CD4-positive, alpha-beta T cell treated with Interleukin-15 for 4 hours (primary cell): Measurements from ENCODE around the gene RIT1.

Experiments
- DNase-seq: peaks from one replicate; pipeline ENCODE4 v3.0.0-alpha.2; 2020; ENCODE audit warnings: low spot score

RIT1 gene

GRCh38 chr1:155856975-155857930 is 53.9 kb downstream of the RIT1 start, which contains the start of gene GON4L:
Gene GON4L (minus strand): TSS chr1:155857214. CDS start chr1:155853780, 3,434 bp downstream.
- peak; percentile 91 for DNase-seq

DNA sequence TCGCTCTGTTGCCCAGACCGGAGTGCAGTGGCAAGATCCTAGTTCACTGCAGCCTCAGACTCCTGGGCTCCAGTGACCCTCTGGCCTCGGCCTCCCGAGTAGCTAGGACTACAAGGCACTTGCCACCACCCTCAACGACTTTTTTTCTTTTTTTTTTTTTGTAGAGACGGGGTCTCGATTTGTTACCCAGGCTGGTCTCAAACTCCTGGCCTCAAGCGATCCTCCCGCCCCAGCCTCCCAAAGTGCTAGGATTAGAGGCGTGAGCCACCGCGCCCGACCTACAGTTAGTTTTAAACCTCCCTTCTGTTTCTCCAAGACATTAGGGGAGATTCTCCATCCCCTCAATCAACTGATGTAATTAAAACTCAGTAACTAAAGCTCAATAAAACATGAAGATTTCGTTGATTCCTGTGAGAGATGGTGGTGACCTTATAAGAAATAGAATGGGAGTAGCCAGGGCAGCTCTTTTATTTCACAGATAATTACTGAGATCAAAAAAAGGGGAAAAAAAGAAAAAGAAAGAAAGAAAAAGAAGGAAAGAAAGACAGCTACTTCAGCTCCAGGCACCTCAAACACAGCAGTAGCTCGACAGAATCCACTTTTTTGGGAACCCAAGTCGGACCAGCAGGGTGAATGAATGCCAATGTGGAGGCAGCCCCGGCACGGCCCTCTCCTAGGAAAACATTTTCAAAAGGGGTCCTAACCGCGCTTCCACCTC is 54.7 kb downstream of the RIT1 start:
- no peak for DNase-seq

DNA sequence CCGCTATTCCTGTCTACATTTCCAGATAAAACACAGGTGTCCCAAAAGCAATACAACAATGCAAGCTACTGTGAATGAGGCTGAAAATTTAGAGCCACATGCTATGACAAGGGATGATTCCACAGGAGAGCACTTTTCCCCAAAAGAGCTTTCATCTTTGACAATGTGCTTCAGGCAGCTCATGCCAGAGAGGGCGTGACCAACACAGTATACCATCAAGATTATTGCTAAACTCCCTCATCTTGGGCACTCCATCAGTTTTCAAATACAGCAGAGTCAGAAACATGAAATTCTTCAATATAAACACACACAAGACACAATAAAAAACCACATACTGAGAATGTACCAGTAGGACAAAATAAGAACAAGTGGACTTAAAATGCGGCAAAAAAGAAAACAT is 60.8 kb downstream of the RIT1 start:
- no peak for DNase-seq

DNA sequence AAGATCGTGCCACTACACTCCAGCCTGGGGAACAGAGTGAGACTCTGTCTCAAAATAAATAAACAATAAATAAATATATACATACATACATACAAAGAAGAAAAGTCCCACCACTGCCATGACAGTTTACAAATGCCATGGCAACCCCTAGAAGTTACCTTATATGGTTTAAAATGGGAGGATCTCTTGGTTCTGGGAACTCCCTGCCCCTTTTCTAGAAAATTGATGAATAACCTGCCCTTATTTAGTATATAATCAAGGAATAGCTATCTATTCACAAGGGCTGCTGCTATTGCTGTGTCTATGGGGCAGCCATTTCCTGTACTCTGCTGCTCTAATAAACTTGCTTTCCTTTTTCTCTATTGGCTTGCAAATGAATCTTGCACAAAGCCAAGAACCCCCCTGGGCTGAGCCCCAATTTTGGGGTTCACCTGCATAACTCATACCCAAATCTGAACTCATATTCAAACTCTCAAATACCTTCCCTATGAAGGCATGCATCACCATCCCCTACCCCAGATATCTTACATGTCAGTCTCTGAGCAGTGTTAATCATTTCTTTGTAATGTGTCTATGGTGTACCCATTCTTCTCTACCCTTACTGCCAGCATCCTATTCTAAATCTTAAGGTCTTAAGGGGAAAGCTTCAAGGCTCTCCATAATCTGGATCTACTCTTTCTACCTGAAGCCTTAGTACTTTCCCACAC is 63.2 kb downstream of the RIT1 start:
- DNase-seq, result peak; percentile 50
